Liver (tissue), 3 donors: ENCODE measurements around the gene TMCO4.

Experiments
- EGR1 ChIP-seq, 2 donors: IDR thresholded peaks; 2 replicates each; pipeline ENCODE4 v1.6.1; 2016 to 2018; ENCODE audit warnings: antibody characterized with exemption in 2 of 2, low read depth in 2 of 2
- FOXA1 ChIP-seq: IDR thresholded peaks from 2 replicates; pipeline ENCODE4 v1.6.1; 2016; ENCODE audit warnings: antibody characterized with exemption
- JUND ChIP-seq, 2 donors: IDR thresholded peaks; 2 replicates each; pipeline ENCODE4 v1.6.1; 2016; ENCODE audit warnings: antibody characterized with exemption in 2 of 2
- RAD21 ChIP-seq, 2 donors: IDR thresholded peaks; 2 replicates each; pipeline ENCODE4 v1.6.1; 2016; ENCODE audit warnings: antibody characterized with exemption in 2 of 2, mild to moderate bottlenecking in 2 of 2
- SP1 ChIP-seq: IDR thresholded peaks from 2 replicates; pipeline ENCODE4 v1.6.1; 2018; ENCODE audit warnings: antibody characterized with exemption, mild to moderate bottlenecking
- TAF1 ChIP-seq: conservative IDR thresholded peaks from 2 replicates; pipeline ENCODE4 v1.6.1; 2016; ENCODE audit warnings: antibody characterized with exemption, mild to moderate bottlenecking
- TF ChIP-seq, protein P1 (sequence below): IDR thresholded peaks from 2 replicates; pipeline ENCODE4 v1.6.1; 2016; ENCODE audit warnings: antibody characterized with exemption
- TF ChIP-seq, protein P2 (sequence below): fragments of 150-350 bp; IDR thresholded peaks from 2 replicates; pipeline ENCODE4 v1.5.1; 2017; ENCODE audit warnings: improper control_type of control experiment, low read depth, low read length; ENCODE audit not compliant: missing input control
- TF ChIP-seq, protein P3 (sequence below): IDR thresholded peaks from 2 replicates; pipeline ENCODE4 v1.6.1; 2016; ENCODE audit warnings: antibody characterized with exemption
- TF ChIP-seq, protein P4 (sequence below): IDR thresholded peaks from 2 replicates; pipeline ENCODE4 v1.6.1; 2016; ENCODE audit warnings: antibody characterized with exemption, mild to moderate bottlenecking
- TF ChIP-seq, protein P5 (sequence below): IDR thresholded peaks from 2 replicates; pipeline ENCODE4 v1.6.1; 2016; ENCODE audit warnings: antibody characterized with exemption
- donor health status: healthy.
- donor health status: healthy.

DNA sequence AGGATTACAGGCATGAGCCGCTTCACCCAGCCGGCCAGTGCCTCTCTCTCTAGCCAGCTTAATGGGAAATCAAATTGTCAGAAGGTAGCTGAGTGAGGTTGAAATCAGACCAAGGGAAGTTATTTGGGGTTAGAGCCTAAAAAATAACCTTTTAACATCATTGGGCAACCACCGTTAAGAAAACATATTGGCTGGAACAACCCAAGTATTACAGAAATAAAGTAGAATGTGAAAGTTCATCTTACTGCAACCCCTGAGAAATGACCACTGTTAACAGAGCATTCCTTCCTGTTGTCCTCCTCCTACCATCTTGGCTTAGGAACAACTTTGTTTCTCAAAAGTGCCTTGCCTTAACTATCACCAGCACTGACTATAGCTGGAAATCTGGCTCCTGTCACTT is 18.6 kb upstream of the TMCO4 start:
- TF ChIP-seq, protein P1, sequence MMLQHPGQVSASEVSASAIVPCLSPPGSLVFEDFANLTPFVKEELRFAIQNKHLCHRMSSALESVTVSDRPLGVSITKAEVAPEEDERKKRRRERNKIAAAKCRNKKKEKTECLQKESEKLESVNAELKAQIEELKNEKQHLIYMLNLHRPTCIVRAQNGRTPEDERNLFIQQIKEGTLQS, result no peak
- TF ChIP-seq, protein P2, sequence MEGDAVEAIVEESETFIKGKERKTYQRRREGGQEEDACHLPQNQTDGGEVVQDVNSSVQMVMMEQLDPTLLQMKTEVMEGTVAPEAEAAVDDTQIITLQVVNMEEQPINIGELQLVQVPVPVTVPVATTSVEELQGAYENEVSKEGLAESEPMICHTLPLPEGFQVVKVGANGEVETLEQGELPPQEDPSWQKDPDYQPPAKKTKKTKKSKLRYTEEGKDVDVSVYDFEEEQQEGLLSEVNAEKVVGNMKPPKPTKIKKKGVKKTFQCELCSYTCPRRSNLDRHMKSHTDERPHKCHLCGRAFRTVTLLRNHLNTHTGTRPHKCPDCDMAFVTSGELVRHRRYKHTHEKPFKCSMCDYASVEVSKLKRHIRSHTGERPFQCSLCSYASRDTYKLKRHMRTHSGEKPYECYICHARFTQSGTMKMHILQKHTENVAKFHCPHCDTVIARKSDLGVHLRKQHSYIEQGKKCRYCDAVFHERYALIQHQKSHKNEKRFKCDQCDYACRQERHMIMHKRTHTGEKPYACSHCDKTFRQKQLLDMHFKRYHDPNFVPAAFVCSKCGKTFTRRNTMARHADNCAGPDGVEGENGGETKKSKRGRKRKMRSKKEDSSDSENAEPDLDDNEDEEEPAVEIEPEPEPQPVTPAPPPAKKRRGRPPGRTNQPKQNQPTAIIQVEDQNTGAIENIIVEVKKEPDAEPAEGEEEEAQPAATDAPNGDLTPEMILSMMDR, result no peak
- TF ChIP-seq, protein P3, sequence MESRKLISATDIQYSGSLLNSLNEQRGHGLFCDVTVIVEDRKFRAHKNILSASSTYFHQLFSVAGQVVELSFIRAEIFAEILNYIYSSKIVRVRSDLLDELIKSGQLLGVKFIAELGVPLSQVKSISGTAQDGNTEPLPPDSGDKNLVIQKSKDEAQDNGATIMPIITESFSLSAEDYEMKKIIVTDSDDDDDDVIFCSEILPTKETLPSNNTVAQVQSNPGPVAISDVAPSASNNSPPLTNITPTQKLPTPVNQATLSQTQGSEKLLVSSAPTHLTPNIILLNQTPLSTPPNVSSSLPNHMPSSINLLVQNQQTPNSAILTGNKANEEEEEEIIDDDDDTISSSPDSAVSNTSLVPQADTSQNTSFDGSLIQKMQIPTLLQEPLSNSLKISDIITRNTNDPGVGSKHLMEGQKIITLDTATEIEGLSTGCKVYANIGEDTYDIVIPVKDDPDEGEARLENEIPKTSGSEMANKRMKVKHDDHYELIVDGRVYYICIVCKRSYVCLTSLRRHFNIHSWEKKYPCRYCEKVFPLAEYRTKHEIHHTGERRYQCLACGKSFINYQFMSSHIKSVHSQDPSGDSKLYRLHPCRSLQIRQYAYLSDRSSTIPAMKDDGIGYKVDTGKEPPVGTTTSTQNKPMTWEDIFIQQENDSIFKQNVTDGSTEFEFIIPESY, result no peak
- TF ChIP-seq, protein P4, sequence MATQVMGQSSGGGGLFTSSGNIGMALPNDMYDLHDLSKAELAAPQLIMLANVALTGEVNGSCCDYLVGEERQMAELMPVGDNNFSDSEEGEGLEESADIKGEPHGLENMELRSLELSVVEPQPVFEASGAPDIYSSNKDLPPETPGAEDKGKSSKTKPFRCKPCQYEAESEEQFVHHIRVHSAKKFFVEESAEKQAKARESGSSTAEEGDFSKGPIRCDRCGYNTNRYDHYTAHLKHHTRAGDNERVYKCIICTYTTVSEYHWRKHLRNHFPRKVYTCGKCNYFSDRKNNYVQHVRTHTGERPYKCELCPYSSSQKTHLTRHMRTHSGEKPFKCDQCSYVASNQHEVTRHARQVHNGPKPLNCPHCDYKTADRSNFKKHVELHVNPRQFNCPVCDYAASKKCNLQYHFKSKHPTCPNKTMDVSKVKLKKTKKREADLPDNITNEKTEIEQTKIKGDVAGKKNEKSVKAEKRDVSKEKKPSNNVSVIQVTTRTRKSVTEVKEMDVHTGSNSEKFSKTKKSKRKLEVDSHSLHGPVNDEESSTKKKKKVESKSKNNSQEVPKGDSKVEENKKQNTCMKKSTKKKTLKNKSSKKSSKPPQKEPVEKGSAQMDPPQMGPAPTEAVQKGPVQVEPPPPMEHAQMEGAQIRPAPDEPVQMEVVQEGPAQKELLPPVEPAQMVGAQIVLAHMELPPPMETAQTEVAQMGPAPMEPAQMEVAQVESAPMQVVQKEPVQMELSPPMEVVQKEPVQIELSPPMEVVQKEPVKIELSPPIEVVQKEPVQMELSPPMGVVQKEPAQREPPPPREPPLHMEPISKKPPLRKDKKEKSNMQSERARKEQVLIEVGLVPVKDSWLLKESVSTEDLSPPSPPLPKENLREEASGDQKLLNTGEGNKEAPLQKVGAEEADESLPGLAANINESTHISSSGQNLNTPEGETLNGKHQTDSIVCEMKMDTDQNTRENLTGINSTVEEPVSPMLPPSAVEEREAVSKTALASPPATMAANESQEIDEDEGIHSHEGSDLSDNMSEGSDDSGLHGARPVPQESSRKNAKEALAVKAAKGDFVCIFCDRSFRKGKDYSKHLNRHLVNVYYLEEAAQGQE, result no peak
- TF ChIP-seq RAD21 (IDR thresholded peaks at IDR 0.05), result peak in 1 of 2 donors; percentile 21
- no peak for TF ChIP-seq TAF1
- TF ChIP-seq FOXA1, result no peak
- peak in 1 of 2 donors; percentile 27 for TF ChIP-seq EGR1 (IDR thresholded peaks at IDR 0.05; ENCODE audit: low read depth in 2 of 2)
- TF ChIP-seq, protein P5, sequence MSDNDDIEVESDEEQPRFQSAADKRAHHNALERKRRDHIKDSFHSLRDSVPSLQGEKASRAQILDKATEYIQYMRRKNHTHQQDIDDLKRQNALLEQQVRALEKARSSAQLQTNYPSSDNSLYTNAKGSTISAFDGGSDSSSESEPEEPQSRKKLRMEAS, result no peak
- peak in 1 of 2 donors; percentile 51 for TF ChIP-seq JUND (IDR thresholded peaks at IDR 0.05)
- TF ChIP-seq SP1, result peak; percentile 71
